ENCODE data around the gene TNFAIP8. TPM values are rescaled to one million over a fixed set of nuclear protein-coding genes. Genes with fewer than 3 reads are reported as not detected.

Gene TNFAIP8
- total RNA-seq, 1 donor from 2014 or later, result 17.1 TPM

GRCh38 chr5:119328753-119329602 is 26.8 kb upstream of the TNFAIP8 start:
- DNase-seq (ENCODE audit: low spot score), result no peak

- DNase-seq (ENCODE audit: low spot score), result no peak
Observed at GRCh38 chr5:119329666-119330065, 26.2 kb upstream of the TNFAIP8 start.

GRCh38 chr5:119330367-119331183 is 25.2 kb upstream of the TNFAIP8 start:
- no peak for DNase-seq (ENCODE audit: low spot score)

GRCh38 chr5:119331566-119332095 is 24.2 kb upstream of the TNFAIP8 start:
- DNase-seq (ENCODE audit: low spot score), result no peak

- no peak for DNase-seq (ENCODE audit: low spot score)
Observed at GRCh38 chr5:119332208-119332607, 23.6 kb upstream of the TNFAIP8 start.

GRCh38 chr5:119332978-119333401 is 22.8 kb upstream of the TNFAIP8 start:
- no peak for DNase-seq (ENCODE audit: low spot score)

- no peak for DNase-seq (ENCODE audit: low spot score)
Observed at GRCh38 chr5:119333421-119333851, 22.4 kb upstream of the TNFAIP8 start.

- DNase-seq (ENCODE audit: low spot score), result no peak
Observed at GRCh38 chr5:119335261-119335677, 20.6 kb upstream of the TNFAIP8 start.

GRCh38 chr5:119336262-119336661 is 19.6 kb upstream of the TNFAIP8 start:
- no peak for DNase-seq (ENCODE audit: low spot score)

- no peak for DNase-seq (ENCODE audit: low spot score)
Observed at GRCh38 chr5:119336845-119337580, 18.8 kb upstream of the TNFAIP8 start.

- DNase-seq (ENCODE audit: low spot score), result no peak
Observed at GRCh38 chr5:119338326-119338946, 17.4 kb upstream of the TNFAIP8 start.

- DNase-seq (ENCODE audit: low spot score), result no peak
Observed at GRCh38 chr5:119339344-119339743, 16.5 kb upstream of the TNFAIP8 start.

- no peak for DNase-seq (ENCODE audit: low spot score)
Observed at GRCh38 chr5:119339965-119340364, 15.9 kb upstream of the TNFAIP8 start.

- no peak for DNase-seq (ENCODE audit: low spot score)
Observed at GRCh38 chr5:119340597-119341218, 15.1 kb upstream of the TNFAIP8 start.

- no peak for DNase-seq (ENCODE audit: low spot score)
Observed at GRCh38 chr5:119341452-119342349, 14.1 kb upstream of the TNFAIP8 start.

- no peak for DNase-seq (ENCODE audit: low spot score)
Observed at GRCh38 chr5:119342406-119342805, 13.4 kb upstream of the TNFAIP8 start.

GRCh38 chr5:119343052-119343451 is 12.8 kb upstream of the TNFAIP8 start:
- no peak for DNase-seq (ENCODE audit: low spot score)

GRCh38 chr5:119343766-119344165 is 12.1 kb upstream of the TNFAIP8 start:
- no peak for DNase-seq (ENCODE audit: low spot score)

GRCh38 chr5:119344231-119344630 is 11.6 kb upstream of the TNFAIP8 start:
- no peak for DNase-seq (ENCODE audit: low spot score)

GRCh38 chr5:119345861-119346260 is 10.0 kb upstream of the TNFAIP8 start:
- DNase-seq (ENCODE audit: low spot score), result no peak
